Melanocyte of skin (primary cell): ENCODE data around the gene PFKFB3. TPM values are rescaled to one million over a fixed set of nuclear protein-coding genes. Genes with fewer than 3 reads are reported as not detected.

ENCODE experiments used
- small RNA-seq, 2 donors: library from RNA; depleted of rRNA; stranded (forward); fragments of <200 nt; gene quantifications; one replicate each; pipeline ENCODE3, GENCODE V24; 2012
- total RNA-seq, 2 donors: library from RNA; depleted of rRNA; stranded (reverse); fragments of >200 nt; gene quantifications; 2 replicates each; pipeline ENCODE4 v1.2.3, GENCODE V29; 2012

PFKFB3 gene
- 10 to 100 TPM; 23.1 to 31.3 TPM for total RNA-seq

GRCh38 chr10:6202684-6203330, at the start of gene PFKFB3:
Gene PFKFB3 (plus strand): TSS chr10:6202932. CDS start chr10:6203261, 329 bp downstream.

Small RNAs within 50 kb of the gene (small RNA-seq; reads per million reads assigned to genes)
- gene RF00019 = 0 reads per million in 2 donors

Other genes starting within 250 kb of the PFKFB3 start
- under 1 TPM; under 0.01 to 1.00 TPM for gene IL15RA, start 225.4 kb upstream of the PFKFB3 start, total RNA-seq
- gene IL2RA, start 140.6 kb upstream of the PFKFB3 start, total RNA-seq = not detected
- 10 to 100 TPM; 24.1 to 37.0 TPM for gene RBM17, start 113.9 kb upstream of the PFKFB3 start, total RNA-seq